HEK293 (cell line): Measurements from ENCODE around the gene FGFBP3.

Experiments
- CTCF ChIA-PET: fragments of 350-600 bp; formaldehyde crosslinking; extraction: SDS; loops from one replicate; lab custom pipeline; 2021; ENCODE audit warnings: antibody characterized with exemption; lab: Yijun Ruan, JAX
- POLR2A ChIA-PET: fragments of 300-600 bp; formaldehyde crosslinking; extraction: SDS; loops from one replicate; lab custom pipeline; 2020; ENCODE audit warnings: antibody characterized with exemption, inconsistent platforms; lab: Yijun Ruan, JAX
- H3K27ac ChIP-seq: fragments of 200-500 bp; sonication (Bioruptor generic); 2 replicates; pipeline ENCODE4 v1.5.1; 2014; ENCODE audit warnings: low read depth, low read length, control low read depth, inconsistent platforms; ENCODE audit errors: extremely low read depth
- H3K36me3 ChIP-seq, 2 experiments: fragments of 200-500 bp in 1 of 2; sonication (Bioruptor generic) in 1 of 2; 1 replicate in 1 of 2; 2 replicates in 1 of 2; pipeline ENCODE4 v1.5.1; 2014 to 2017; ENCODE audit warnings: inconsistent platforms in 2 of 2, low read length in 2 of 2; ENCODE audit not compliant: control insufficient read depth in 2 of 2, insufficient read depth in 1 of 2
- H3K4me1 ChIP-seq: fragments of 200-500 bp; sonication (Bioruptor generic); 2 replicates; pipeline ENCODE4 v1.5.1; 2014; ENCODE audit warnings: mild to moderate bottlenecking, low read length, inconsistent platforms; ENCODE audit not compliant: control insufficient read depth, insufficient read depth
- H3K4me3 ChIP-seq: 2 replicates; pipeline ENCODE4 v1.5.1; 2011; ENCODE audit warnings: low read depth, mild to moderate bottlenecking, control low read depth, low read length, moderate library complexity
- H3K9me3 ChIP-seq: fragments of 200-500 bp; sonication (Bioruptor generic); 2 replicates; pipeline ENCODE4 v1.5.1; 2014; ENCODE audit warnings: low read depth, low read length, inconsistent platforms; ENCODE audit not compliant: control insufficient read depth, insufficient read depth
- GLIS2 ChIP-seq: fragments of 450-650 bp; formaldehyde crosslinking; IDR thresholded peaks from 2 replicates; pipeline ENCODE4 v1.5.1; 2016; ENCODE audit warnings: missing biosample characterization, missing genetic modification characterization
- INSM2 ChIP-seq: fragments of 450-650 bp; formaldehyde crosslinking; IDR thresholded peaks from 2 replicates; pipeline ENCODE4 v1.5.1; 2016; ENCODE audit warnings: missing biosample characterization, missing genetic modification characterization
- KLF9 ChIP-seq: fragments of 450-650 bp; formaldehyde crosslinking; IDR thresholded peaks from 2 replicates; pipeline ENCODE4 v1.5.1; 2016; ENCODE audit warnings: missing biosample characterization, missing genetic modification characterization, low read depth
- MEIS1 ChIP-seq: sonication (generic); formaldehyde crosslinking; IDR thresholded peaks from 2 replicates; pipeline ENCODE4 v1.8.1; 2022; ENCODE audit warnings: missing genetic modification reagents, mild to moderate bottlenecking, borderline replicate concordance
- PRDM10 ChIP-seq: fragments of 450-650 bp; formaldehyde crosslinking; IDR thresholded peaks from 2 replicates; pipeline ENCODE4 v1.5.1; 2016; ENCODE audit warnings: missing biosample characterization, missing genetic modification characterization
- RBAK ChIP-seq: fragments of 450-650 bp; formaldehyde crosslinking; IDR thresholded peaks from 2 replicates; pipeline ENCODE4 v1.5.1; 2016; ENCODE audit warnings: missing biosample characterization, missing genetic modification characterization
- SALL2 ChIP-seq: fragments of 450-650 bp; formaldehyde crosslinking; IDR thresholded peaks from 2 replicates; pipeline ENCODE4 v1.5.0; 2017; ENCODE audit warnings: missing biosample characterization, mild to moderate bottlenecking, missing genetic modification characterization, borderline replicate concordance
- SP3 ChIP-seq: fragments of 450-650 bp; formaldehyde crosslinking; IDR thresholded peaks from 2 replicates; pipeline ENCODE4 v1.5.1; 2016; ENCODE audit warnings: missing biosample characterization, missing genetic modification characterization
- ZBTB11 ChIP-seq: fragments of 450-650 bp; formaldehyde crosslinking; conservative IDR thresholded peaks from 2 replicates; pipeline ENCODE4 v1.5.1; 2016; ENCODE audit warnings: low read depth, missing biosample characterization, missing genetic modification characterization
- ZBTB17 ChIP-seq: fragments of 450-650 bp; formaldehyde crosslinking; IDR thresholded peaks from 2 replicates; pipeline ENCODE4 v1.5.1; 2016; ENCODE audit warnings: missing biosample characterization, missing genetic modification characterization
- ZBTB48 ChIP-seq: fragments of 450-650 bp; formaldehyde crosslinking; IDR thresholded peaks from 2 replicates; pipeline ENCODE4 v1.5.1; 2016; ENCODE audit warnings: missing biosample characterization, missing genetic modification characterization
- ZNF121 ChIP-seq: fragments of 450-650 bp; formaldehyde crosslinking; IDR thresholded peaks from 2 replicates; pipeline ENCODE4 v1.5.1; 2016; ENCODE audit warnings: missing biosample characterization, missing genetic modification characterization
- ZNF335 ChIP-seq: fragments of 450-650 bp; formaldehyde crosslinking; conservative IDR thresholded peaks from 2 replicates; pipeline ENCODE4 v1.5.1; 2016; ENCODE audit warnings: missing biosample characterization, missing genetic modification characterization
- ZNF394 ChIP-seq: fragments of 450-650 bp; formaldehyde crosslinking; IDR thresholded peaks from 2 replicates; pipeline ENCODE4 v1.5.1; 2016; ENCODE audit warnings: missing biosample characterization, missing genetic modification characterization, mild to moderate bottlenecking, moderate library complexity, borderline replicate concordance
- ZNF48 ChIP-seq: fragments of 450-650 bp; formaldehyde crosslinking; IDR thresholded peaks from 2 replicates; pipeline ENCODE4 v1.5.1; 2016; ENCODE audit warnings: missing biosample characterization, missing genetic modification characterization
- ZNF529 ChIP-seq: fragments of 450-650 bp; formaldehyde crosslinking; IDR thresholded peaks from 2 replicates; pipeline ENCODE4 v1.5.1; 2017; ENCODE audit warnings: missing genetic modification characterization, missing biosample characterization; ENCODE audit not compliant: insufficient replicate concordance
- ZNF777 ChIP-seq: fragments of 450-650 bp; formaldehyde crosslinking; IDR thresholded peaks from 2 replicates; pipeline ENCODE4 v1.5.1; 2017; ENCODE audit warnings: missing biosample characterization, missing genetic modification characterization, borderline replicate concordance
- ZNF792 ChIP-seq: fragments of 450-650 bp; formaldehyde crosslinking; IDR thresholded peaks from 2 replicates; pipeline ENCODE4 v1.5.1; 2016; ENCODE audit warnings: missing biosample characterization, missing genetic modification characterization

The FGFBP3 gene

GRCh38 chr10:91907914-91908336, 1.4 kb downstream of the FGFBP3 start:
- Histone ChIP-seq H3K36me3 (peaks cover 0 to 3% of the 10 kb centered on the region in 2 experiments; a peak in 1 of 3 replicates), H3K4me1 (peaks cover 2% of the 10 kb centered on the region; the same call in 1 of the 2 replicates), H3K4me3 (peak overlapping the region; percentile 56), H3K27ac (peak overlapping the region; percentile 79; the same call in 1 of the 2 replicates), H3K9me3 (no peaks in the 10 kb centered on the region)
- ChIA-PET CTCF (interaction anchor here (0.6 to 1.7 kb wide), 11 partner anchors 16 to 413 kb away, joined by 3 to 8 read pairs (median 4); partner anchors contain the start of gene BTAF1), POLR2A (interaction anchor here (0.6 to 2.8 kb wide), 7 partner anchors 16 to 939 kb away, joined by 3 to 18 read pairs (median 6); partner anchors contain the start of genes BTAF1 and TNKS2)
- TF ChIP-seq ZNF335 (tag by site-specific recombination) (peak; percentile 60), ZNF777 (tag by site-specific recombination) (peak; percentile 95), ZNF792 (tag by site-specific recombination) (no peak), SALL2 (tag by site-specific recombination) (no peak), SP3 (tag by site-specific recombination) (peak; percentile 43; the same call in 1 of the 2 replicates), GLIS2 (tag by site-specific recombination) (peak; percentile 87), ZBTB48 (peak; percentile 47; the same call in 1 of the 2 replicates), RBAK (no peak), ZBTB17 (tag by site-specific recombination) (peak; percentile 93), ZNF529 (tag by site-specific recombination) (no peak), ZBTB11 (peak; percentile 61), ZNF121 (tag by site-specific recombination) (no peak), ZNF48 (tag by site-specific recombination) (no peak), PRDM10 (tag by site-specific recombination) (0 out of 2 replicates have a peak, but pooled peaks have one; percentile 18), MEIS1 (CRISPR knock-in tag) (no peak), KLF9 (tag by site-specific recombination) (0 out of 2 replicates have a peak, but pooled peaks have one; percentile 23)

GRCh38 chr10:91907033-91907594, 2.2 kb downstream of the FGFBP3 start:
- Histone ChIP-seq H3K4me1 (peaks cover 4% of the 10 kb centered on the region), H3K27ac (no peak overlapping the region), H3K36me3 (peaks cover 0 to 3% of the 10 kb centered on the region in 2 experiments; a peak in 1 of 3 replicates), H3K4me3 (no peak overlapping the region), H3K9me3 (no peaks in the 10 kb centered on the region)
- TF ChIP-seq INSM2 (tag by site-specific recombination) (no peak), SP3 (tag by site-specific recombination) (no peak), ZNF394 (peak; percentile 68; the same call in 1 of the 2 replicates)
- ChIA-PET CTCF (interaction anchor here (0.6 to 1.0 kb wide), 5 partner anchors 16 to 498 kb away, joined by 3 to 8 read pairs (median 4); no protein-coding TSS in a partner anchor), POLR2A (interaction anchor here (0.6 to 2.8 kb wide), 4 partner anchors 9 to 503 kb away, joined by 3 to 18 read pairs (median 4); partner anchors contain the start of gene TNKS2)
